Measurements from ENCODE around the gene KIRREL3. TPM values are rescaled to one million over a fixed set of nuclear protein-coding genes. Genes with fewer than 3 reads are reported as not detected.

KIRREL3 gene
- total RNA-seq, 1 experiment from 2014 or later, result 2.2 TPM

GRCh38 chr11:126391970-126392632, 608.5 kb downstream of the KIRREL3 start:
- TF ChIP-seq EZH2 (IDR thresholded peaks at IDR 0.05; ENCODE audit: low read depth), result no peak
- no peak for TF ChIP-seq CTCF (conservative IDR thresholded peaks at IDR 0.05)
- H3K27me3 ChIP-seq (ENCODE audit: insufficient read depth, low read depth), result no peaks in the 10 kb centered on the region
- no peak overlapping the region for H2AFZ ChIP-seq
- ChIA-PET CTCF (no interaction called here), POLR2A (ENCODE audit: unreplicated experiment) (no interaction called here)
- H3K36me3 ChIP-seq (ENCODE audit: low read depth), result no peaks in the 10 kb centered on the region
- peaks cover 10% of the 10 kb centered on the region; the same call in 1 of the 2 replicates for H3F3A ChIP-seq (ENCODE audit: insufficient read depth, low read depth)
- H3K9me2 ChIP-seq (ENCODE audit: insufficient read depth), result no peaks in the 10 kb centered on the region
- H3K9me3 ChIP-seq (ENCODE audit: insufficient read depth, low read depth), result no peaks in the 10 kb centered on the region
- no peak for DNase-seq
- no TSS peak for BruUV-seq (replicated peaks)
- H3K79me2 ChIP-seq (ENCODE audit: low read depth), result peaks cover 62% of the 10 kb centered on the region
- H3K27ac ChIP-seq, result no peak overlapping the region
- intact Hi-C loops (cut with micrococcal nuclease; ENCODE audit: unreplicated experiment), result no loop called here
- 0 out of 2 replicates have a peak, but pooled peaks cover 1% of the 10 kb centered on the region for H4K20me1 ChIP-seq (ENCODE audit: insufficient read depth)
- H3K4me1 ChIP-seq (replicated peaks; ENCODE audit: insufficient read depth), result peaks cover 13% of the 10 kb centered on the region
- H3K4me3 ChIP-seq, result no peak overlapping the region
- no peak overlapping the region for H3K4me2 ChIP-seq

- intact Hi-C loops (cut with micrococcal nuclease; ENCODE audit: unreplicated experiment), result no loop called here
- Histone ChIP-seq H3K36me3 (ENCODE audit: low read depth) (no peaks in the 10 kb centered on the region), H3K4me3 (no peak overlapping the region), H3F3A (ENCODE audit: insufficient read depth, low read depth) (peaks cover 15% of the 10 kb centered on the region; the same call in 1 of the 2 replicates), H4K20me1 (ENCODE audit: insufficient read depth) (no peaks in the 10 kb centered on the region), H3K79me2 (ENCODE audit: low read depth) (peaks cover 66% of the 10 kb centered on the region), H3K27me3 (ENCODE audit: insufficient read depth, low read depth) (no peaks in the 10 kb centered on the region), H3K4me1 (replicated peaks; ENCODE audit: insufficient read depth) (peaks cover 20% of the 10 kb centered on the region), H2AFZ (no peak overlapping the region), H3K4me2 (no peak overlapping the region), H3K27ac (no peak overlapping the region), H3K9me3 (ENCODE audit: insufficient read depth, low read depth) (no peaks in the 10 kb centered on the region), H3K9me2 (ENCODE audit: insufficient read depth) (no peaks in the 10 kb centered on the region)
- DNase-seq, result no peak
- TF ChIP-seq EZH2 (IDR thresholded peaks at IDR 0.05; ENCODE audit: low read depth), result no peak
- no peak for TF ChIP-seq CTCF (conservative IDR thresholded peaks at IDR 0.05)
- BruUV-seq (replicated peaks), result no TSS peak
- ChIA-PET POLR2A (ENCODE audit: unreplicated experiment) (no interaction called here), CTCF (no interaction called here)
Observed at GRCh38 chr11:126391286-126391954, 609.1 kb downstream of the KIRREL3 start.

GRCh38 chr11:126390272-126390867, 610.2 kb downstream of the KIRREL3 start:
- DNase-seq, result no peak
- no peaks in the 10 kb centered on the region for H3K36me3 ChIP-seq (ENCODE audit: low read depth)
- BruUV-seq (replicated peaks), result no TSS peak
- H3K9me3 ChIP-seq (ENCODE audit: insufficient read depth, low read depth), result no peaks in the 10 kb centered on the region
- no peak overlapping the region for H3K4me2 ChIP-seq
- POLR2A ChIA-PET (ENCODE audit: unreplicated experiment), result interaction anchor here (0.8 kb wide), 1 partner anchor 13 kb away, joined by 7 read pairs; no protein-coding TSS in a partner anchor
- H4K20me1 ChIP-seq (ENCODE audit: insufficient read depth), result no peaks in the 10 kb centered on the region
- H3K27ac ChIP-seq, result no peak overlapping the region
- CTCF ChIA-PET, result interaction anchor here (0.7 kb wide), 1 partner anchor 193 kb away, joined by 3 read pairs; no protein-coding TSS in a partner anchor
- no peak overlapping the region for H2AFZ ChIP-seq
- H3K4me1 ChIP-seq (replicated peaks; ENCODE audit: insufficient read depth), result peaks cover 31% of the 10 kb centered on the region
- no peak overlapping the region for H3K4me3 ChIP-seq
- no peak for TF ChIP-seq EZH2 (IDR thresholded peaks at IDR 0.05; ENCODE audit: low read depth)
- no peak for TF ChIP-seq CTCF (conservative IDR thresholded peaks at IDR 0.05)
- peaks cover 26% of the 10 kb centered on the region for H3F3A ChIP-seq (ENCODE audit: insufficient read depth, low read depth)
- intact Hi-C loops (cut with micrococcal nuclease; ENCODE audit: unreplicated experiment), result no loop called here
- H3K27me3 ChIP-seq (ENCODE audit: insufficient read depth, low read depth), result no peaks in the 10 kb centered on the region
- H3K9me2 ChIP-seq (ENCODE audit: insufficient read depth), result no peaks in the 10 kb centered on the region
- peaks cover 74% of the 10 kb centered on the region for H3K79me2 ChIP-seq (ENCODE audit: low read depth)
